HG03097 (cell line): ENCODE data around the gene EML6.
"Not testable (repeated sequence)": the region's sequence is repeated elsewhere in the genome, so short reads cannot be mapped to it uniquely, and the experiment has no call there.

ENCODE experiments used
- ATAC-seq: cut with Tn5 transposase; IDR thresholded peaks from one replicate; pipeline ENCODE4 v1.9.1; 2021; ENCODE audit not compliant: unreplicated experiment, low FRiP score

EML6 gene

GRCh38 chr2:54979321-54980044 is 256.0 kb downstream of the EML6 start:
- ATAC-seq: no peak

- ATAC-seq: no peak
Observed at GRCh38 chr2:54981385-54981784, 257.9 kb downstream of the EML6 start.

- no peak for ATAC-seq
Observed at GRCh38 chr2:54983345-54984220, 260.1 kb downstream of the EML6 start.

GRCh38 chr2:54984476-54984875 is 261.0 kb downstream of the EML6 start:
- ATAC-seq: no peak

- no peak for ATAC-seq
Observed at GRCh38 chr2:54986264-54986663, 262.8 kb downstream of the EML6 start.

- no peak for ATAC-seq
Observed at GRCh38 chr2:54988612-54989011, 265.1 kb downstream of the EML6 start.

GRCh38 chr2:54990694-54991093 is 267.2 kb downstream of the EML6 start:
- not testable (repeated sequence) for ATAC-seq

- no peak for ATAC-seq
Observed at GRCh38 chr2:54995553-54995952, 272.1 kb downstream of the EML6 start.

GRCh38 chr2:54997826-54998225 is 274.4 kb downstream of the EML6 start:
- no peak for ATAC-seq

GRCh38 chr2:54999182-54999581 is 275.7 kb downstream of the EML6 start:
- ATAC-seq: no peak

GRCh38 chr2:55000341-55000740 is 276.9 kb downstream of the EML6 start:
- no peak for ATAC-seq

- no peak for ATAC-seq
Observed at GRCh38 chr2:55001716-55002115, 278.3 kb downstream of the EML6 start.

- ATAC-seq: no peak
Observed at GRCh38 chr2:55003706-55004639, 280.5 kb downstream of the EML6 start.

GRCh38 chr2:55006306-55006705 is 282.8 kb downstream of the EML6 start:
- ATAC-seq: no peak

- ATAC-seq: peak; percentile 6
Observed at GRCh38 chr2:55009277-55010060, 286.0 kb downstream of the EML6 start.

- peak; percentile 78 for ATAC-seq
Observed at GRCh38 chr2:55010149-55010591, 286.7 kb downstream of the EML6 start.

GRCh38 chr2:55010915-55011314 is 287.5 kb downstream of the EML6 start:
- ATAC-seq: no peak

- no peak for ATAC-seq
Observed at GRCh38 chr2:55011831-55012671, 288.6 kb downstream of the EML6 start.
